Activated T-helper 9 cell treated with anti-CD3 and anti-CD28 coated beads, Interleukin-2, amount 50 U/mL, for 16 hours (primary cell): ENCODE measurements around the gene MCUB.
"Not testable (repeated sequence)": the region's sequence is repeated elsewhere in the genome, so short reads cannot be mapped to it uniquely, and the experiment has no call there.

Experiments
- DNase-seq: peaks from one replicate; pipeline ENCODE4 v3.0.0-alpha.2; 2020; ENCODE audit warnings: low read depth

The MCUB gene

GRCh38 chr4:109559983-109560686, at the start of gene MCUB:
MCUB (plus strand) TSS chr4:109560246; CDS start chr4:109560338, 92 bp downstream.
- peak; percentile 89 for DNase-seq

DNA sequence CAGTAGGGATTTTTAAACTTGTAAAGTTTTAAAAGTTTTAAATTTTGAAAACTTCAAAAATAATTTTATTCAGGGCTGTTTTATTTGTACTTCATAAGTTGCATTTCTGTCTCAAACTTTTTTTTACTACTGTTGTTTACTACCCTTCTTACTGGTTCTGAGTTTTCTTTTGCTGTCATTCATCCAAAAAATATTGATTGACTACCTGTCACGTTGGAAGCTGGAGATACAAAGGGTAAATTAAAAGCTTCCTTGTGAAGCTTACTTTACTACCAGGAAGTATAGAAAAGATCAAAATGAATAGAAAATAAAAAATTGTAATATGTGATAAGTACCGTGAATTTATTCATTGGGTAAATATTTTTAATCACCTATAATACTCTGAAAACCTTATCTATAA, 49.4 kb upstream of the MCUB start:
- no peak for DNase-seq

- no peak for DNase-seq
Measured at GRCh38 chr4:109511414-109511813, 48.6 kb upstream of the MCUB start.

DNA sequence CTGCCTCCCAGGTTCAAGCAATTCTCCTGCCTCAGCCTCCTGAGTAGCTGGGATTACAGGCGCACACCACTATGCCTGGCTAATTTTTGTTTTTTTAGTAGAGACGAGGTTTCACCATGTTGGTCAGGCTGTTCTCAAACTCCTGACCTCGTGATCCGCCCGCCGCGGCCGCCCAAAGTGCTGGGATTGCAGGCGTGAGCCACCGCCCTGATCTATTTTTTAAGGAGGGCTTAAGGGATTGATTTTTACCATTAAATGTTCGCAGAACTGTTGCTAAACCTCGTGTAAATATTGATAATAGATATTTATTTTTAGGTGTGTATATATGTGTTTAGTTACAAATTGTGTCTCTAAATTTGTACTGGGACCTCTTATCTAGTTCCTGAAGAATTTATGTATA, 46.7 kb upstream of the MCUB start:
- not testable (repeated sequence) for DNase-seq

DNA sequence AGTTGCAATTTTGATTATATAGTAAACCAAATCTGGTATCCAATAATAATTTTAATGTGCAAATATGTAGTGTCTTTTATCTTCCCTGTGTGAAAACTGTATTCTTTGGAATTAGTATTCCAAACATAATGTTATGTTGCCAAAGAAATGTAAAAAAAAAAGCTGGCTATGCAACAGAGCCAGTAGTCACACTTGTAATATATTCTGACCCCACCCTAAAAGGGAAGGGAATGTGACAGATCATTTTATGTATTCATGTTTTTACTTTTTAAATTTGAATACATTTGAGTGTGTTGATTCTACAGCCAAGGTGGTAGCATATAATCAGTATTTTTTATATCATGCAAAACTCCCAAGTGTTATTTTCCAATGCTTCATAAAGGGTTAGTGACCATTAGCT, 27.9 kb upstream of the MCUB start:
- no peak for DNase-seq

DNA sequence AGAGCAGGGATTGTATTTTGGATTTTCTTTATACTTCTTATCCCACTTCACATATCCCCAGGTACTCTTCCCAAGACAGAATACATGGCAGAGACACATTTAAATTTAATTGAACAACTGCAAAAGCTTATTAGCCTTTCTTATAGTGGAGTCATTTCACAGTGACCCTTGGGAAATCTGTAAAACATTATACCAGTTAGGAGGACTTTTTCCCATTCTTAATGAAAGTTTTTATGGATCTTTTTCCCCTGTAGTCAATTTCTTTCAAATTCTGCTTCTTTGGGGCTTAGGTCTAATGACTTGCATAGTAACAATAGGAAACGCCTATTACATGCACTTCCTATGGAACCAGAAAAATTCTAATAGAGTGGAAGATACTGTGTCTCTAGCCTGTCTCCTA, 14.6 kb upstream of the MCUB start:
- DNase-seq, result no peak

DNA sequence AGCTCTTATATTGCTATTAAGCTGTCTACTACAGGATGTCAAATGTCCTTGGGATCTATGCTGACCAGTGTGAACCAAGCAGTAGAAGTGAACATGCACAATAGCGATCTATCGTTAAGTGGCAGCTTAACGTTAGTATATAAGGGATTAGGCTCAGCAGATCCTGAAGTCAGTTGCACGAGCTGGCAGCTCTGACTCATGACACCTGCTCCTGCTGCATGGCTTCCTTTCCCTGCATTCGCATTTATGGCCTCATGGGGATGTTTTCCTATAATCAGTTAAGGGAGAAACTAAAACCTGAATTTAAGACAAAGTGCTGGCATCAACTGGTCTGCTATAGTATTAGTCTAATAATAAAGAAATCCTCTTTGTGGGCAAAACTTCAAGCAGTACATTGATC, 12.7 kb upstream of the MCUB start:
- no peak for DNase-seq

GRCh38 chr4:109548655-109549054, 11.4 kb upstream of the MCUB start:
- DNase-seq, result no peak

DNA sequence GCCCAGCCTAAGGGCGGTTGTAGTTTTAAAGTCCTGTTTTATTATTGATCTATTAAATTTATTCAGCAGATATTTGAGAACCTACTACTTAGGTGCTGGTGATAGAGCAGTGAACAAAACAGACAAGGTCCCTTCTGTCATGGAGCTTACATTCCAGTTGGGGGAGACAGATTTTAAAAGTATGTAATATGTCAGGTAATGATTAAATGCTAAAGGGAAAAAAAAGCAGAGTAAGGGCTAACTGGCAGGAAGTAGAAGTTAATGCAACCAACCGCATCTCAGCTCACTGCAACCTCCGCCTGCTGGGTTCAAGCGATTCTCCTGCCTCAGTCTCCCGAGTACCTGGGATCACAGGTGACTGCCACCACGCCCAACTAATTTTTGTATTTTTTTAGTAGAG, 7.8 kb upstream of the MCUB start:
- DNase-seq, result no peak

- DNase-seq, result no peak
Measured at GRCh38 chr4:109553130-109553529, 6.9 kb upstream of the MCUB start.

DNA sequence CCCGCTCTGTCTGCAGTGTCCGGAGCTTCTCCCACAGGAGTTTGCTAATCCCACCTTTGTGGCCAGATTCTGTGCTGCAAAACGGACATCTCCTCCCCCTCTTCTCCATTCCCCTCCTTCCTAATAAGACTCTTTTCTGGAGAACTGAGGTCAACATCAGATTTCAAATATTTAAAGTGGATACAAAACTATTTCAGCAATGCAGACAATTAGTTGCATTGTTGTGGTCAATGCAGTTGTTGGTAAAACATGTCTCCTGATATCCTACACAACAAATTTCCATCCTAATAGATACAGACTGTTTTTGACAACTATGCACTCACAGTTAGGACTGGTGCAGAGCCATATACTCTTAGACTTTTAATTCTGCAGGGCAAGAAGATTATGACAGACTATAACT, 5.1 kb upstream of the MCUB start:
- no peak for DNase-seq

DNA sequence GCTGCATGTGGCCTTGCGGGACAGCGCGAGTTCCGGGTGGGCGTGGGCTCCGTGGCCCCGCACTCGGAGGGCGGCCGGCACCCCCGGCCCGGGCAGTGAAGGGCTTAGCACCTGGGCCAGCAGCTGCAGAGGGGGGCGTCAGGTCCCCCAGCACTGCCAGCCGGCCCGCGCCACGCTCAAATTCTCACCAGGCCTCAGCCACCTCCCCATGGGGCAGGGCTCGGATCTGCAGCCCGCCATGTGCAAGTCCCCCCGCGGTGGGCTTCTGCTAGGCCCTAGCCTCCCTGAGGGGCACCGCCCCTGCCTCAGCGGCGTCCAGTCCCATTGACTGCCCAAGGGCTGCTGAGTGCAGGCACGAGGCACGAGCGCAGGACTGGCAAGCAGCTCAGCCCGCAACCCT, 2.6 kb upstream of the MCUB start:
- no peak for DNase-seq

DNA sequence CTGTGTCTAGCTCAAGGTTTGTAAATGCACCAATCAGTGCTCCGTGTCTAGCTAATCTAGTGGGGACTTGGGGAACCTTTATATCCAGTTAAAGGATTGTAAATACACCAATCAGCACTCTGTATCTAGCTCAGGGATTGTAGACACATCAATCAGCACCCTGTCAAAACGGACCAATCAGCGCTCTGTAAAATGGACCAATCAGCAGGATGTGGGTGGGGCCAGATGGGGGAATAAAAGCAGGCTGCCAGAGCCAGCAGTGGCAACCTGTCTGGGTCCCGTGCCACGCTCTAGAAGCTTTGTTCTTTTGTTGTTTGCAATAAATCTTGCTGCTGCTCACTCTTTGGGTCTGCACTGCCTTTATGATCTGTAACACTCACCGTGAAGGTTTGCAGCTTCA, 2.0 kb upstream of the MCUB start:
- DNase-seq, result not testable (repeated sequence)

DNA sequence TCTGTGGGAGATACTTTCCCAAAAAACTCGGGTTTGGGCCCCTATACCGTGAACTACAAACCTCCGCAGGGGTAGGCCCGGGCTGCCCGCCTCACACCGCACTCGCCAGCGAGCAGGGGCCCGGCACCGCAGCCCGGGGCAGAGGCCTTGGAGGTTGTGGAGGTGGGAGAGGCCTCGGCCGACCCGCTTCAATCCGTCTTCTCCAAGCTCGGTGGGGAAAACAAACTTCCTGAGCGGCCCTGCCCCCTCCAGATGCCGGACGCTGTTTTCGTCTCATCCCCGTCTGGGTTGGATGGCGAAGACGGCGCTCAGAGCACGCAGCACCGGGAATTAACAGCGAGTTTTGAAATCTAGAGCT, 442 bp upstream of the MCUB start:
- peak; percentile 27 for DNase-seq

GRCh38 chr4:109560687-109561461, 828 bp downstream of the MCUB start:
- peak; percentile 33 for DNase-seq

DNA sequence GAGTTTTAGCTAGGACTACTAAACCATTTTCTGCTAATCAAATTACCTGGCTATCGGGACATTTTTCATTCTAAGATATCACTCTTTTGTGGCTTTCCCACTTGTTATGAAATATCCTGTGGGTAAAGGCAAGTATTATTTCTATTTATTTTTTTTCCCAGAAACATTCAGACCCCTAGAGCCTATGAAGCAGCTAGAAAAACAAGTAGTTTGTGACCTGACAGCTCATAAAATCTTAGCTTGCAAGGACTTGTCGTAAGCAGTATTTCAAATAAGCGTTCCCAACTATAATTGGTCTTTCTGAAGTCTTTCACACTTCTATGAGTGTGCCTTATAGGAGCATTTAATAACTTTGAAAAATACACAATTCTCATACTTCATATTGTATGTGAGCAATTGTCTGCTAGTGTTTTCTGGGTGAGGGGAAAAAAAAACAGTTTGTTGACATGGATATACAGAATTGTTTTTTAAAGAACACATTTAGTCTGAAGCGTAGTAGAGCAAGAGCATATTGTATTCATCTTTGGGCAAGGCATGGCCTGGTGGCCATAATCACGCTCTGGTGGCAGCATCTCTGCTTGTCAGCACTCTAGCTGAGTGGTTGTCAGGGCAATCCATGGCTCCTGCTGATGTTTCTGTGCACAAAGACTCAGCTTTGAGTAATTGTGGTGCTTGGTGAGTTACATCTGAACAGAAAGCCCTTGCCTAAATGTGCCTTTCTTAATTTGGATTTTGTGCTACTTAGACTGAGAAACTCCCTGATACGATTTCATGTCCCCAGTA, 2.6 kb downstream of the MCUB start:
- DNase-seq, result no peak

DNA sequence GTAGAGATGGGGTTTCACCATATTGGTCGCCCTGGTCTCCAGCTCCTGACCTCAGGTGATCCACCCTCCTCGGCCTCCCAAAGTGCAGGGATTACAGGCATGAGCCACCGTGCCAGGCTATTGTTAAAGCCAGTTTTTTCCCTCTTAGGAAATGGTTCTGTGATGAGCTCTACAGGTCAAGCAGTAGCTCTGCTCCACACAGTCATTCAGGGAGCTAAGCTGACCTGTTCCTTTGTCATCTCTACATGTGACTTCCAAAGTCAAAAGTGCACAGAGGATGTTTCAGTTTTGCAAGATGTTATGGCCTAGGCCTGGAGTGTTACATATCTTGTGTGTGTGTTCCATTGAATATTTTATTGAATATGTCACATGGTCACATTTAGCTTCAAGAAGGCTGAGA, 11.4 kb downstream of the MCUB start:
- no peak for DNase-seq

- no peak for DNase-seq
Measured at GRCh38 chr4:109572154-109572553, 12.1 kb downstream of the MCUB start.

GRCh38 chr4:109574443-109574850, 14.4 kb downstream of the MCUB start:
- DNase-seq, result no peak

DNA sequence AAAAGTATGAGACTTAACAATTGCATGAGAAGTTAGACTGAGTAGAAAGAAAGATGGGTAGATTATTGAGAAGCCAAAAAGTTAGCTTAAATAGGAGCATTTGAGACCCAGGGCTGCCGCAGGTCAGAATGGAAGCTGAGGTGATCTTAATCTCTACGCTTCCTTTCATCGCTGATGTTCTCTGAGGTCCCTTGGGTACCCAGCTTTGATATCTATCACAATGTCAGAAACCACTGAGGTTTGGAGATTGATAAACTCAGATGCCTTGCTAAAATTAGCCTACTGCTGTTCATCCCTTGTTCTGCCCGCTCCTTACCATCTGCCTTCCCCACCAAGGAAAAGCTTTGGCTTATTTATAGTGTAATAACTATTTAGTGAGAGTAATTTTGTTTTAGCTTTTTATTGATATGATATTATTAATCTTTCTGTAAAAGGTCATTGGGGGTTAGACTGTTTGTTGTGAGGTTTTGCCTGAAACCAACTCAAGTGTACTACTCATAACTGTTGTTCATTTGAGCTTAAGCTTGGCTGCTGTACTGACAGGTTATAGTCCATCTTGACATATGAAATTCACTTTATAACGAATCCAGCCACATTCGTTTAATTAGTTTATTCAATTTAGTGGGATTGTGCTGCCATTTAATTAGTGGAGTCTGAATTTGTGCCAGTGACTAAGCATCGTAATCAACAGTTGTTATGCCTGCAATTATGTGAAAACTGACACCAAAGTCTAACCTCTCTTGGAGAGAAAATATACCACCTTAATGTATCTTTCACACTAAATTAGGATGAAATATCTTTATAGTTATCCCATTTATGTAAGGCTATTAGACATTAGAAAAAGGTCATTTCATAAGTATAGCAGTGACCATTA, 15.1 kb downstream of the MCUB start:
- no peak for DNase-seq

DNA sequence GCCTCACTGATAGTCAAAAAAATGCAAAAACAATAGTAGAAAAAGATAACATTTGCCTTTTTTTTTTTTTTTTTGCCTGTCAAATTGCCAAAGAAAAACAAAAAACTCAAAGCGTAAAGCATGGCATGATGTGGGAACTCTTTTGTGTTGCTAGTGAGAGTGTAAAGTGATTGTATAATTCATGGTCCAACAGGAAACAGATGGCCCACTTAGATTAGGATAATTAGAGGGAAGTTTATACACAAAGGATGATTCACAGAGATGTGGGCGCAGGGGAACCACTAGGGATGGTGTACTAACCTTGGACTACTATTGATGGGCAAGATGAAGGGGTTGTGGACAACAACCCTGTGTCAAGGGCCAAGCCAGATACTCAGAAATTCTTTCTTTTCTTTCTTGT, 16.4 kb downstream of the MCUB start:
- DNase-seq, result no peak

- DNase-seq, result no peak
Measured at GRCh38 chr4:109578846-109579245, 18.8 kb downstream of the MCUB start.
